Esophagus squamous epithelium (tissue), 4 donors: ENCODE measurements around the gene LHPP.

ENCODE experiments used
- CTCF ChIP-seq, 6 experiments: fragments of 450-650 bp in 4 of 6; fragments of 200-600 bp in 2 of 6; sonication (generic) in 2 of 6; IDR thresholded peaks; one replicate each; pipeline ENCODE4 v1.5.1; 2016 to 2019; ENCODE audit warnings: antibody characterized with exemption in 6 of 6, mild to moderate bottlenecking in 4 of 6, moderate library complexity in 4 of 6
- POLR2A ChIP-seq, 4 donors: fragments of 450-650 bp; IDR thresholded peaks; one replicate each; pipeline ENCODE4 v1.6.1; 2017; ENCODE audit warnings: antibody characterized with exemption in 4 of 4, mild to moderate bottlenecking in 4 of 4, moderate library complexity in 3 of 4

GRCh38 chr10:124524991-124525653, 63.5 kb downstream of the LHPP start:
- TF ChIP-seq CTCF (IDR thresholded peaks at IDR 0.05) (no peak), POLR2A (IDR thresholded peaks at IDR 0.05) (no peak)
